ENCODE results near the gene THADA.

- TF ChIP-seq ZNF121 (CRISPR knock-in tag; IDR thresholded peaks at IDR 0.05) (no peak), CTCF (IDR thresholded peaks at IDR 0.05) (no peak), FOXJ3 (CRISPR knock-in tag; IDR thresholded peaks at IDR 0.05; ENCODE audit: borderline replicate concordance) (no peak), USF2 (CRISPR knock-in tag; IDR thresholded peaks at IDR 0.05) (no peak), ATF2 (CRISPR knock-in tag; IDR thresholded peaks at IDR 0.05; ENCODE audit: borderline replicate concordance, low read depth) (no peak), MAX (CRISPR knock-in tag; IDR thresholded peaks at IDR 0.05) (no peak), ZNF263 (CRISPR knock-in tag; IDR thresholded peaks at IDR 0.05; ENCODE audit: low read depth) (no peak), SP1 (CRISPR knock-in tag; conservative IDR thresholded peaks at IDR 0.05) (no peak)
Measured at GRCh38 chr2:43306197-43306596, 289.6 kb downstream of the THADA start.
